ENCODE results near the gene SLC25A42.
A peak's percentile ranks its signal among the peaks of the same experiment; 100 is the strongest.
"Not testable (repeated sequence)": the region's sequence is repeated elsewhere in the genome, so short reads cannot be mapped to it uniquely, and the experiment has no call there.

SLC25A42 gene

GRCh38 chr19:19105365-19106055 is 41.7 kb downstream of the SLC25A42 start:
- peak; percentile 86 for DNase-seq (ENCODE audit: low spot score)

DNA sequence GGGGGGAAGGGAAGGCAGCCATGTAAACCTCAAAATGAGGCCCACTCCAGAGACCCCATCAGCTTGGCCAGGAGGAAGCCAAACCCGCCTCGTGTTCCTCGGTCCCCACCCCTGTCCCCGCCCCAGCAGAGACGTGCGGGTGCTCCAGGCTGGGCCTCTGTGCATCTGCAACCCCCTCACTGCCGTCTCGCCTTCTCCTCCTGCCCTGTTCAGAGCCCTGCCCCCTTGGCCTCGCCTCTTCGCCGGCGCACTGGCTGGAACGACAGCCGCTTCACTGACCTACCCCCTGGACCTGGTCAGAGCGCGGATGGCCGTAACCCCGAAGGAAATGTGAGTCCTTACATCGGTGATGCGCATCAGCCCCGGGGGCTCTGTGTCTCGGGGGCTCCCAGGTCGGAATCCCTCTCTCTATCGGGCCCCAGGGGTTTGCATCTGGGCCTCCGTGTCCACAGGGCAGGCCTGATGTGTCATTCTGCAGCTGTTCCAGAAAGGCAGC is 42.3 kb downstream of the SLC25A42 start:
- no peak for DNase-seq (ENCODE audit: low spot score)

GRCh38 chr19:19106938-19107337 is 43.1 kb downstream of the SLC25A42 start:
- not testable (repeated sequence) for DNase-seq (ENCODE audit: low spot score)

DNA sequence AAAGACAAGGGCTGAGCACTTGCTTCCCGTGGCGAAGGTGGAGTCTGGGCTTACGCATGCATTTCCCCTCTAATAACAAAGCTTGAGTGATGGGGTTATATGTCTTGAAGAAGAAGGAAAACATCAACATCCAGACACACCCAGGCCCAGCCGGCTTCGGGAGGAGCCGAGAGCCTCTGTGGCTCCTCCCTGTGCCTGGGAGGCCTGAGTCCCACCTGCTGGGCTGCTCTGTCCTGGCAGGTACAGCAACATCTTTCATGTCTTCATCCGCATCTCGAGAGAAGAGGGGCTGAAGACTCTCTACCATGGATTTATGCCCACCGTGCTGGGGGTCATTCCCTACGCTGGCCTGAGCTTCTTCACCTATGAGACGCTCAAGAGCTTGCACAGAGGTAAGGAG is 43.9 kb downstream of the SLC25A42 start:
- no peak for DNase-seq (ENCODE audit: low spot score)

GRCh38 chr19:19109601-19110000 is 45.8 kb downstream of the SLC25A42 start:
- DNase-seq (ENCODE audit: low spot score): peak; percentile 33

DNA sequence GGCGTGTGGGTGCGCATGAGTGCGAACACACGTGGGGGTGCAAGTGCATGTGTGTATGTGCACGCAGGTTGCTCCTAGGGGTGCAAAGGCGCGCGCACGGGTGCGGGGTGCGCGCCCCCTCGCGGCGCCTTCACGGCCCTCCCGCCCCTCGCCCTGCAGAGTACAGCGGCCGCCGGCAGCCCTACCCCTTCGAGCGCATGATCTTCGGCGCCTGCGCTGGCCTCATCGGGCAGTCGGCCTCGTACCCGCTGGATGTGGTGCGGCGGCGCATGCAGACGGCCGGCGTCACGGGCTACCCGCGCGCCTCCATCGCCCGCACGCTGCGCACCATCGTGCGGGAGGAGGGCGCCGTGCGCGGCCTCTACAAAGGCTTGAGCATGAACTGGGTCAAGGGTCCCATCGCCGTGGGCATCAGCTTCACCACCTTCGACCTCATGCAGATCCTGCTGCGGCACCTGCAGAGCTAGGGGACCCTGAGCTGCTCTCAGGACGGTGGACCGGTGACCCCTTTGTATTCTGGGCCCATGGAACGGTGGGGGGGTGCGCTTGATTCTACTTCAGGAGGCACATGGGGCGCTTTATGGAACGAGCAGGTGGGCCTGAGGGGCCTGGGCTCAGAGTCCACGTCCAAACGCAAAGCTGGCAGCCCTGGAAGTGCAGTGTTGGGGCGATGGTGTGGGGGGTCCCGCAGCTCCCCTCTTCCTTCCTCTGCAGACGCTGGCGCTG is 46.8 kb downstream of the SLC25A42 start:
- peak; percentile 62 for DNase-seq (ENCODE audit: low spot score)

- DNase-seq (ENCODE audit: low spot score): no peak
These were observed 47.5 kb downstream of the SLC25A42 start for GRCh38 chr19:19111136-19111835.

DNA sequence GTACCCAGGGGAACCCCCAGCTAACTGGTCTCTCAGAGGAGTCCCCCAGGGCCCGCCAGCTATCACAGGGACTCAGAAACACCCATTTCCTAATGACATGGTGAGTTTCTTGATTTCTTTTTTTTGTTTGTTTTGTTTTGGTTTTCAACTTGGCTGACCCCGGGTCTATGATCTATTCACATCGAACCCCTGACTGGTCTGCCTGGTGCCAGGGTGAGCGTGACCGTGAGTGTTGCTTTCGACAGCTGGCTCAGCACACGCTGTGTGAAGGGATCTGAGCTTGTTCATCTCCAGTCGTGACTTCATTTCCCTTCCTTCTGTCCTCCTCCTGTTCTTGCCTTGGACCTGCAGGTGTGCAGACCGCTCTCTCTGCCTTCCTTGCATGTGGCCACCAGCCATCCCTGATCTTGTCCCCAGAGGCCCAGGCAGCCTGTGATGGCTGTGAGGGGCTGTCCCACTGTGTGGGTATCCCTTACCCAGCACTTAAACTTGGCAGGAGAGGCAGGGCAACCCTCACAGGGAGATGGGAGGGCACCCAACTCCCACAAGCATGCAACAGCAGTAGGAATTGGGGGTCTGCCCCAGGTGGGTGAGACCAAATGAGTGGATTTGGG is 48.3 kb downstream of the SLC25A42 start:
- no peak for DNase-seq (ENCODE audit: low spot score)

DNA sequence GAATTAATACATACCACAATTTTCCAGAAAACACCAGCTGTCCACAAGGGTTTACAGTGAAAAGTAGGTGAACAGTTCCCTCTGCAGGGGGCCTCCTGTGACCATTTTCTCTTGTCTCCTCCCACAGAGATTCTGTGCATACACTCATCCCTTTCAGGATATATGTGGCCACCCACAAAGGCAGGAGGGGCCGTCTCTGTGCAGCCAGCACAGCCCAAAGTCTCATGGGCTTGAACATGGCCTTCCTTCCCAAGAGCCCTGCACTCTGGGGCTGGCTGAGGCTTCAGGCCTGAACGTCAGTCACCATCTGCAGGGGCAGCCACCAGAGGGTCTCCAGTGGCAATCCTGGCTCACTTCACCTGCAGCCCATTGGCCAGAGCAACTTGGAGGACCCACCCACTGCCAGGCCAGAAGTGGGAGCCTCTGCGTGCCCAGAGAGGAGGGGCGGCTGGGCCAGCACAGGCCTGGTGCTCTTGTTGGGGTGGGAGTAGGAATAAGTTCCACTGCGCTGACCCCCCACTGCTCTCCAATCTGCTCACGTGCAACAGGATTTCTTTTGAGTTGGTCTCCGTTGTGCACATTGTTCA is 49.3 kb downstream of the SLC25A42 start:
- DNase-seq (ENCODE audit: low spot score): no peak

GRCh38 chr19:19115954-19116353 is 52.2 kb downstream of the SLC25A42 start:
- no peak for DNase-seq (ENCODE audit: low spot score)

GRCh38 chr19:19119325-19120237 is 55.8 kb downstream of the SLC25A42 start:
- no peak for DNase-seq (ENCODE audit: low spot score)

- DNase-seq (ENCODE audit: low spot score): peak; percentile 77
These were observed 56.8 kb downstream of the SLC25A42 start for GRCh38 chr19:19120308-19121231.

- no peak for DNase-seq (ENCODE audit: low spot score)
These were observed 57.6 kb downstream of the SLC25A42 start for GRCh38 chr19:19121371-19121770.

DNA sequence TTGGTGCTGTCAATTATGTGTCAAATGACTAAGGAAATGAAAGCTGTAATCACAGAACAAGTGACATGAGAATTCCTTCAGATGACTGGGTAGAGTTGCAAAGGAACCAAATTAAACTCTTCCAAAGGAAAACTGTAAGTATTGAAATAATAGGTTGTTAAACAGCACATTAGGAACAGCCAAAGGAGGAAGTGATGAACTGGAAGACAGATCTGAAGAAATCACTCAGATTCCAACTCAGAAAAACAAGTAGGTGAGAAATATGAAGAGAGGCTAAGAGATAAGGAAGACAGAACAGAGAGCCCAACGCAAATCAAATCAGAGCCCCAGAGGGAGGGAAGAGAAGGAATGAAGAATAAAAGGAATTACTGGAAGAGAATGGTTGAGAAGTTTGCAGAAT is 59.1 kb downstream of the SLC25A42 start:
- no peak for DNase-seq (ENCODE audit: low spot score)

- DNase-seq (ENCODE audit: low spot score): no peak
These were observed 59.6 kb downstream of the SLC25A42 start for GRCh38 chr19:19123386-19123785.

DNA sequence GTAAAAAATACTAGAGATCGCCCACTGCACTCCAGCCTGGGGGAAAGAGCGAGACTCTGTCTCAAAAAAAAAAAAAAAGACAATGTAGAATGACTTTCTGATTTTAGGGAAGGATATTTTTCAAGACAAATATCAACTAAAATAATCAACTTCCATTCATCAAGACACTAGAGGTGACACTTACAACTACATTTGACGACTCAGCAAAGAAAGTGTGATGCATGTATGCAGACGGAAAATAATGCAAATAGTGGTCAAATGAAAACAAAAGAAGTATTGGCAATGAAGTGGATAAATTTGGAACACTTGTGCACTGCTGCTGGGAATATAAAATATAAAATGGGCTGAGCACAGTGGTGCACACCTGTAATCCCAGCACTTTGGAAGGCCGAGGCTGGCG is 62.3 kb downstream of the SLC25A42 start:
- no peak for DNase-seq (ENCODE audit: low spot score)

DNA sequence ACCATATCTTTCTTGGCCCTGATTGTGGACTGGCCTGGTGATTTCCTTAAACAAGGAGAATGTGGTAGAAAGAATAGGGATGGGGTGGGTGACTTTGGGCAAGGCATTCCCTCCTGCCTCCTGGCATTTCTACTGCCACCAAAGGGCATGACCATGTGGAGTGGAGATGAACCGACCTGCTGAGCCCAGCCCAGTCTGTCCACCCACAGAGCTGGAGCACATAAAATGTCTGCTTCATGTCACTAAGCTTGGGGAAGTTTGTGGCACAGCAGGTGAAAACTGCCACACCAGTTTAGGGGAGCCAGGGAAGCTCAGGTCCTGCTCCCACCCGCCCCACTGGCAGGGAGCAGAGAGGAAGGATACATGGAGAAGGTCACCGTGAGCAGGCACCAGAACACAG is 68.2 kb downstream of the SLC25A42 start:
- no peak for DNase-seq (ENCODE audit: low spot score)

DNA sequence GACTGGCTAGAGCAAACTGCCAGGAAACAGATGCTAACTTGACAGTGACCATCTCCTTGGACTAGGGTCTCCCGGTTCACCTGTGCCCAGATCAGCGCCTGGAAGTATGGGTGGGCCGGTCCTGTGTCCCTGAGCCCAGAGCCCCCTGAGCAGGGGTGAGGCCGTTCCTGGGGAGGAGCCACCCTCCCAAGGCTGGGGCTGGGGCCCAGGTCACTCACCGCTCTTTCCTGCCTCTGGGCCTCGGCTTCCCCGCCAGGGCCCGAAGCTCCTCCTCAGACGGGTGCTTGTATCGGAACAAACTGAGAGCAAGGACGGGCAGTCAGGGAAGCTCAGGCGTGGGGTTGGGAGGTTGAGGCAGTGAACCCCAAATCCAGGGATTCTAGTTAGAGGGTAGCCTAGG is 69.1 kb downstream of the SLC25A42 start:
- no peak for DNase-seq (ENCODE audit: low spot score)

GRCh38 chr19:19133985-19134384 is 70.2 kb downstream of the SLC25A42 start:
- DNase-seq (ENCODE audit: low spot score): no peak

DNA sequence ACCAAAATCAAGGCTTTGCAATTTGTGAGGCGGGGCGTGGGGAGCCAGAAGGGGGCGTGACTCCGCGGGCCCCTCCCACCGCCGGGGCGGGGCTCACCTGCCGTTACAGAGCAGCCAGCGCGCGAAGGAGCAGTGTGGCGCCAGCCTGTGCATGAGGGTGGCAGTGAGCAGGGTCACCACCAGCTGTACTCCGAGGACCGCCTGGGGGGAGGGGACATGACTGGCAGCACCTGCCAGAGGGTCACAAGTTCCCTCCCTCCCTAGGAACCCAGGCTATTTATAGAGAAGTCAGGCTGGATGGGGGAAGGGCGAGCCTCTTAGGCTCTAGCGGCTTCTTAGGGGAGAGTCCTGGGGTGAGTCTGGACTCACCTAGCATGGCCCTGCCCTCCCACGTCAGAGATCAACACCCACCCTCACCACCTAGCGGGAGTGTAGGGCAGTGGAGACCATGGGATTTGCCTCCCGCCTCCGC is 70.9 kb downstream of the SLC25A42 start:
- DNase-seq (ENCODE audit: low spot score): no peak
